Vagina (tissue), 2 donors: ENCODE measurements around the gene GDPD4.

Experiments
- POLR2A ChIP-seq, 2 donors: fragments of 450-650 bp; IDR thresholded peaks; one replicate each; pipeline ENCODE4 v1.6.1; 2017; ENCODE audit warnings: antibody characterized with exemption in 2 of 2, mild to moderate bottlenecking in 2 of 2, moderate library complexity in 2 of 2
- POLR2AphosphoS5 ChIP-seq, 2 donors: sonication (generic); formaldehyde crosslinking; IDR thresholded peaks; one replicate each; pipeline ENCODE4 v1.9.0; 2017; ENCODE audit warnings: antibody characterized with exemption in 2 of 2, mild to moderate bottlenecking in 2 of 2, low read depth in 1 of 2; ENCODE audit not compliant: insufficient read depth in 1 of 2
- TF ChIP-seq, protein P1 (sequence below), 3 experiments: fragments of 450-650 bp in 2 of 3; fragments of 200-600 bp in 1 of 3; sonication (generic) in 1 of 3; IDR thresholded peaks; one replicate each; pipeline ENCODE4 v1.5.1; 2017 to 2019; ENCODE audit warnings: antibody characterized with exemption in 3 of 3, mild to moderate bottlenecking in 2 of 3, moderate library complexity in 2 of 3

DNA sequence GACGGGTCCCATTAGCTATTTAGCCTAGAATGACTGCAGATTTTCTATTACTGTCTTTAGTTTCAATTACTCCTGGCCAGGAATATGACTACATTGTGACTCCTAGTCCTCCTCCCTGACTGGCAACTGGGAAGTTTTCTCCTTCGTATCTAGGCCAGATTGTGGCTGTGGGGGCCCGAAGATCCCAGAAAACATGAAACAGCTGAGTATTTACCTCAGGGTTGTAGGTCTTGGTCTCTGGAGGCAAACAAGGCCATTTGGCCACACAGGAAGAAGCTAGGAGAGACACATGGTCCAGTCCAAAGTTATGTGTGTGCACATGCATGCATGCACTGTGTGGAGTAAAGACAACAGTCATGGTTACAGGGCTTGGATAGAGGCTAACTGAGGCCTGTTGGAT lies 10.2 kb upstream of the GDPD4 start:
- TF ChIP-seq POLR2AphosphoS5 (IDR thresholded peaks at IDR 0.05; ENCODE audit: insufficient read depth in 1 of 2, low read depth in 1 of 2) (no peak), POLR2A (IDR thresholded peaks at IDR 0.05) (no peak)
- TF ChIP-seq, protein P1, sequence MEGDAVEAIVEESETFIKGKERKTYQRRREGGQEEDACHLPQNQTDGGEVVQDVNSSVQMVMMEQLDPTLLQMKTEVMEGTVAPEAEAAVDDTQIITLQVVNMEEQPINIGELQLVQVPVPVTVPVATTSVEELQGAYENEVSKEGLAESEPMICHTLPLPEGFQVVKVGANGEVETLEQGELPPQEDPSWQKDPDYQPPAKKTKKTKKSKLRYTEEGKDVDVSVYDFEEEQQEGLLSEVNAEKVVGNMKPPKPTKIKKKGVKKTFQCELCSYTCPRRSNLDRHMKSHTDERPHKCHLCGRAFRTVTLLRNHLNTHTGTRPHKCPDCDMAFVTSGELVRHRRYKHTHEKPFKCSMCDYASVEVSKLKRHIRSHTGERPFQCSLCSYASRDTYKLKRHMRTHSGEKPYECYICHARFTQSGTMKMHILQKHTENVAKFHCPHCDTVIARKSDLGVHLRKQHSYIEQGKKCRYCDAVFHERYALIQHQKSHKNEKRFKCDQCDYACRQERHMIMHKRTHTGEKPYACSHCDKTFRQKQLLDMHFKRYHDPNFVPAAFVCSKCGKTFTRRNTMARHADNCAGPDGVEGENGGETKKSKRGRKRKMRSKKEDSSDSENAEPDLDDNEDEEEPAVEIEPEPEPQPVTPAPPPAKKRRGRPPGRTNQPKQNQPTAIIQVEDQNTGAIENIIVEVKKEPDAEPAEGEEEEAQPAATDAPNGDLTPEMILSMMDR (IDR thresholded peaks at IDR 0.05), result no peak
